ENCODE measurements around the gene NFATC1.
A peak's percentile ranks its signal among the peaks of the same experiment; 100 is the strongest.

The NFATC1 gene

GRCh38 chr18:79556829-79557585, 161.3 kb downstream of the NFATC1 start:
- no peaks in the 10 kb centered on the region for H3K4me1 ChIP-seq (ENCODE audit: control insufficient read depth, insufficient read depth, low read length, poor library complexity, severe bottlenecking)
- 84 to 86% methylated on average over 19 to 21 of the region's 21 CpGs for WGBS, 2 experiments (ENCODE audit: insufficient coverage in 2 of 2)
- no peaks in the 10 kb centered on the region for H3K9me3 ChIP-seq (ENCODE audit: control insufficient read depth, low read length)
- H3K27ac ChIP-seq (ENCODE audit: low read depth, low read length, severe bottlenecking) = no peak overlapping the region
- H3K4me3 ChIP-seq (ENCODE audit: extremely low read depth, insufficient read depth, low read length, poor library complexity, severe bottlenecking) = no peak overlapping the region
- H3K36me3 ChIP-seq (ENCODE audit: control insufficient read depth, insufficient read depth, low read length) = no peaks in the 10 kb centered on the region

GRCh38 chr18:79558196-79558932, 162.6 kb downstream of the NFATC1 start:
- WGBS, 2 experiments (ENCODE audit: insufficient coverage in 2 of 2) = 92 to 94% methylated on average over 11 to 20 of the region's 25 CpGs
- Histone ChIP-seq H3K4me3 (ENCODE audit: extremely low read depth, insufficient read depth, low read length, poor library complexity, severe bottlenecking) (no peak overlapping the region), H3K36me3 (ENCODE audit: control insufficient read depth, insufficient read depth, low read length) (no peaks in the 10 kb centered on the region), H3K27ac (ENCODE audit: low read depth, low read length, severe bottlenecking) (no peak overlapping the region), H3K9me3 (ENCODE audit: control insufficient read depth, low read length) (no peaks in the 10 kb centered on the region), H3K4me1 (ENCODE audit: control insufficient read depth, insufficient read depth, low read length, poor library complexity, severe bottlenecking) (no peaks in the 10 kb centered on the region)

GRCh38 chr18:79558933-79559416, 163.2 kb downstream of the NFATC1 start:
- H3K9me3 ChIP-seq (ENCODE audit: control insufficient read depth, low read length) = no peaks in the 10 kb centered on the region
- H3K4me3 ChIP-seq (ENCODE audit: extremely low read depth, insufficient read depth, low read length, poor library complexity, severe bottlenecking) = no peak overlapping the region
- no peaks in the 10 kb centered on the region for H3K36me3 ChIP-seq (ENCODE audit: control insufficient read depth, insufficient read depth, low read length)
- 94 to 98% methylated on average over 14 to 18 of the region's 18 CpGs for WGBS, 2 experiments (ENCODE audit: insufficient coverage in 2 of 2)
- H3K27ac ChIP-seq (ENCODE audit: low read depth, low read length, severe bottlenecking) = no peak overlapping the region
- no peaks in the 10 kb centered on the region for H3K4me1 ChIP-seq (ENCODE audit: control insufficient read depth, insufficient read depth, low read length, poor library complexity, severe bottlenecking)

- Histone ChIP-seq H3K4me1 (ENCODE audit: control insufficient read depth, insufficient read depth, low read length, poor library complexity, severe bottlenecking) (no peaks in the 10 kb centered on the region), H3K4me3 (ENCODE audit: extremely low read depth, insufficient read depth, low read length, poor library complexity, severe bottlenecking) (no peak overlapping the region), H3K9me3 (ENCODE audit: control insufficient read depth, low read length) (no peaks in the 10 kb centered on the region), H3K36me3 (ENCODE audit: control insufficient read depth, insufficient read depth, low read length) (no peaks in the 10 kb centered on the region), H3K27ac (ENCODE audit: low read depth, low read length, severe bottlenecking) (no peak overlapping the region)
- WGBS, 2 experiments (ENCODE audit: insufficient coverage in 2 of 2) = 91 to 93% methylated on average over 10 to 15 of the region's 15 CpGs
These were observed 163.7 kb downstream of the NFATC1 start for GRCh38 chr18:79559436-79559835.

- 89 to 94% methylated on average over 25 to 34 of the region's 34 CpGs for WGBS, 2 experiments (ENCODE audit: insufficient coverage in 2 of 2)
- Histone ChIP-seq H3K9me3 (ENCODE audit: control insufficient read depth, low read length) (no peaks in the 10 kb centered on the region), H3K36me3 (ENCODE audit: control insufficient read depth, insufficient read depth, low read length) (no peaks in the 10 kb centered on the region), H3K4me3 (ENCODE audit: extremely low read depth, insufficient read depth, low read length, poor library complexity, severe bottlenecking) (no peak overlapping the region), H3K27ac (ENCODE audit: low read depth, low read length, severe bottlenecking) (no peak overlapping the region), H3K4me1 (ENCODE audit: control insufficient read depth, insufficient read depth, low read length, poor library complexity, severe bottlenecking) (no peaks in the 10 kb centered on the region)
These were observed 164.5 kb downstream of the NFATC1 start for GRCh38 chr18:79560042-79560860.

GRCh38 chr18:79560861-79561210, 165.1 kb downstream of the NFATC1 start:
- 85% methylated on average over 2 of the region's 5 CpGs; no CpG with 5 or more reads in 1 of the 2 experiments for WGBS, 2 experiments (ENCODE audit: insufficient coverage in 2 of 2)
- no peak overlapping the region for H3K27ac ChIP-seq (ENCODE audit: low read depth, low read length, severe bottlenecking)

GRCh38 chr18:79563949-79564348, 168.2 kb downstream of the NFATC1 start:
- H3K27ac ChIP-seq (ENCODE audit: low read depth, low read length, severe bottlenecking) = no peak overlapping the region
- no peaks in the 10 kb centered on the region for H3K36me3 ChIP-seq (ENCODE audit: control insufficient read depth, insufficient read depth, low read length)
- H3K4me1 ChIP-seq (ENCODE audit: control insufficient read depth, insufficient read depth, low read length, poor library complexity, severe bottlenecking) = peaks cover 20% of the 10 kb centered on the region
- H3K9me3 ChIP-seq (ENCODE audit: control insufficient read depth, low read length) = no peaks in the 10 kb centered on the region
- WGBS, 2 experiments (ENCODE audit: insufficient coverage in 2 of 2) = 92 to 94% methylated on average over 6 of the region's 6 CpGs
- no peak overlapping the region for H3K4me3 ChIP-seq (ENCODE audit: extremely low read depth, insufficient read depth, low read length, poor library complexity, severe bottlenecking)

More at GRCh38 chr18:79560861-79561210, 165.1 kb downstream of the NFATC1 start:
- Histone ChIP-seq H3K36me3 (ENCODE audit: control insufficient read depth, insufficient read depth, low read length) (no peaks in the 10 kb centered on the region), H3K4me3 (ENCODE audit: extremely low read depth, insufficient read depth, low read length, poor library complexity, severe bottlenecking) (no peak overlapping the region), H3K4me1 (ENCODE audit: control insufficient read depth, insufficient read depth, low read length, poor library complexity, severe bottlenecking) (no peaks in the 10 kb centered on the region), H3K9me3 (ENCODE audit: control insufficient read depth, low read length) (no peaks in the 10 kb centered on the region)

GRCh38 chr18:79564441-79564840, 168.7 kb downstream of the NFATC1 start:
- Histone ChIP-seq H3K9me3 (ENCODE audit: control insufficient read depth, low read length) (no peaks in the 10 kb centered on the region), H3K27ac (ENCODE audit: low read depth, low read length, severe bottlenecking) (no peak overlapping the region), H3K4me1 (ENCODE audit: control insufficient read depth, insufficient read depth, low read length, poor library complexity, severe bottlenecking) (peaks cover 21% of the 10 kb centered on the region), H3K36me3 (ENCODE audit: control insufficient read depth, insufficient read depth, low read length) (no peaks in the 10 kb centered on the region), H3K4me3 (ENCODE audit: extremely low read depth, insufficient read depth, low read length, poor library complexity, severe bottlenecking) (no peak overlapping the region)
- WGBS, 2 experiments (ENCODE audit: insufficient coverage in 2 of 2) = 88 to 97% methylated on average over 3 to 4 of the region's 6 CpGs

GRCh38 chr18:79566771-79567431, 171.2 kb downstream of the NFATC1 start:
- Histone ChIP-seq H3K9me3 (ENCODE audit: control insufficient read depth, low read length) (peaks cover 3% of the 10 kb centered on the region), H3K4me3 (ENCODE audit: extremely low read depth, insufficient read depth, low read length, poor library complexity, severe bottlenecking) (no peak overlapping the region), H3K27ac (ENCODE audit: low read depth, low read length, severe bottlenecking) (peak overlapping the region; percentile 96), H3K4me1 (ENCODE audit: control insufficient read depth, insufficient read depth, low read length, poor library complexity, severe bottlenecking) (peaks cover 38% of the 10 kb centered on the region), H3K36me3 (ENCODE audit: control insufficient read depth, insufficient read depth, low read length) (no peaks in the 10 kb centered on the region)
- WGBS, 2 experiments (ENCODE audit: insufficient coverage in 2 of 2) = 86 to 89% methylated on average over 18 to 21 of the region's 24 CpGs

GRCh38 chr18:79567481-79568147, 171.9 kb downstream of the NFATC1 start:
- Histone ChIP-seq H3K9me3 (ENCODE audit: control insufficient read depth, low read length) (peaks cover 10% of the 10 kb centered on the region), H3K4me1 (ENCODE audit: control insufficient read depth, insufficient read depth, low read length, poor library complexity, severe bottlenecking) (peaks cover 38% of the 10 kb centered on the region), H3K4me3 (ENCODE audit: extremely low read depth, insufficient read depth, low read length, poor library complexity, severe bottlenecking) (no peak overlapping the region), H3K27ac (ENCODE audit: low read depth, low read length, severe bottlenecking) (peak overlapping the region; percentile 96), H3K36me3 (ENCODE audit: control insufficient read depth, insufficient read depth, low read length) (no peaks in the 10 kb centered on the region)
- 40 to 53% methylated on average over 22 to 24 of the region's 28 CpGs for WGBS, 2 experiments (ENCODE audit: insufficient coverage in 2 of 2)
